Sigmoid colon (tissue), 7 donors: ENCODE measurements around the gene GMDS. TPM values are rescaled to one million over a fixed set of nuclear protein-coding genes. Genes with fewer than 3 reads are reported as not detected.

Experiments used
- DNase-seq: peaks from one replicate; pipeline ENCODE4 v3.0.0-alpha.2; 2019
- H3K27ac ChIP-seq, 4 donors: fragments of 200-600 bp; sonication (generic); one replicate each; pipeline ENCODE4 v1.5.1; 2016 to 2019; ENCODE audit warnings: mild to moderate bottlenecking in 1 of 4
- H3K27me3 ChIP-seq, 3 donors: fragments of 200-600 bp; sonication (generic); one replicate each; pipeline ENCODE4 v1.5.1; 2019; ENCODE audit warnings: mild to moderate bottlenecking in 1 of 3
- H3K36me3 ChIP-seq, 4 donors: fragments of 200-600 bp; sonication (generic); one replicate each; pipeline ENCODE4 v1.5.1; 2016 to 2019
- H3K4me1 ChIP-seq, 4 donors: fragments of 200-600 bp; sonication (generic); one replicate each; pipeline ENCODE4 v1.5.1; 2017 to 2019
- H3K4me3 ChIP-seq, 4 donors: fragments of 200-600 bp; sonication (generic); one replicate each; pipeline ENCODE4 v1.5.1; 2017 to 2019; ENCODE audit warnings: mild to moderate bottlenecking in 2 of 4, moderate library complexity in 1 of 4
- H3K9me3 ChIP-seq, 4 donors: fragments of 200-600 bp in 3 of 4; sonication (generic) in 3 of 4; one replicate each; pipeline versions ENCODE4 v1.5.1 to v1.6.1; 2013 to 2019
- CTCF ChIP-seq, 4 experiments: fragments of 450-650 bp in 3 of 4; fragments of 200-600 bp in 1 of 4; IDR thresholded peaks; one replicate each; pipeline ENCODE4 v1.5.1; 2016 to 2019; ENCODE audit warnings: antibody characterized with exemption in 4 of 4, mild to moderate bottlenecking in 3 of 4, moderate library complexity in 2 of 4
- EP300 ChIP-seq, 4 donors: sonication (generic); formaldehyde crosslinking; IDR thresholded peaks; one replicate each; pipeline ENCODE4 v1.6.1; 2017; ENCODE audit warnings: antibody characterized with exemption in 4 of 4
- POLR2A ChIP-seq, 2 donors: fragments of 450-650 bp; IDR thresholded peaks; one replicate each; pipeline ENCODE4 v1.6.1; 2016; ENCODE audit warnings: antibody characterized with exemption in 2 of 2, mild to moderate bottlenecking in 2 of 2, moderate library complexity in 2 of 2
- POLR2AphosphoS5 ChIP-seq, 4 donors: sonication (generic); formaldehyde crosslinking; IDR thresholded peaks; one replicate each; pipeline ENCODE4 v1.6.1; 2017; ENCODE audit warnings: antibody characterized with exemption in 4 of 4
- WGBS, 2 donors: extraction: QIAGEN DNeasy Blood & Tissue Kit; methylation state at CpG; one replicate each; pipeline ENCODE4 v1.1.7; 2013; 5-methylcytosine and 5-hydroxymethylcytosine counted together
- intact Hi-C: fragments of 100-400 bp; cut with DNase I; formaldehyde crosslinking; loops from one replicate; pipeline ENCODE4 v1.15.1; 2023
- polyA plus RNA-seq, 3 donors: library from polyadenylated mRNA; stranded (reverse); fragments of 200-250 nt; gene quantifications; one replicate each; pipeline ENCODE4 v1.2.3, GENCODE V29; 2013
- total RNA-seq, 4 donors: library from RNA; depleted of rRNA; stranded (reverse); fragments of >200 nt; gene quantifications; one replicate each; pipeline ENCODE4 v1.1.0, GENCODE V29; 2016
- donor health status: healthy with polysubstance abuse.
- donor health status: Bipolar disorder and iron deficiency.
- donor health status: healthy.

The GMDS gene
- total and polyA plus RNA-seq, 7 donors = 3.1 to 173 (median 9.4) TPM

GRCh38 chr6:1984346-1984994 lies 260.9 kb downstream of the GMDS start:
- Histone ChIP-seq H3K4me3 (no peak overlapping the region), H3K27ac (no peak overlapping the region), H3K36me3 (no peaks in the 10 kb centered on the region), H3K27me3 (no peaks in the 10 kb centered on the region), H3K4me1 (no peaks in the 10 kb centered on the region), H3K9me3 (peaks cover 0 to 4% (median 4%) of the 10 kb centered on the region in 4 donors)
- TF ChIP-seq EP300 (IDR thresholded peaks at IDR 0.05) = no peak
- no peak for TF ChIP-seq CTCF (IDR thresholded peaks at IDR 0.05)
- no peak for TF ChIP-seq POLR2A (IDR thresholded peaks at IDR 0.05)
- no peak for TF ChIP-seq POLR2AphosphoS5 (IDR thresholded peaks at IDR 0.05)
- intact Hi-C loops = no loop called here
- no peak for DNase-seq
- 94 to 98% methylated on average over 3 of the region's 3 CpGs for WGBS, 2 donors

- no peaks in the 10 kb centered on the region for H3K36me3 ChIP-seq
- intact Hi-C loops = no loop called here
- H3K27me3 ChIP-seq = no peaks in the 10 kb centered on the region
- H3K27ac ChIP-seq = no peak overlapping the region
- H3K4me3 ChIP-seq = no peak overlapping the region
- peaks cover 0 to 7% (median 5%) of the 10 kb centered on the region in 4 donors for H3K9me3 ChIP-seq
- H3K4me1 ChIP-seq = no peaks in the 10 kb centered on the region
- no peak for DNase-seq
- WGBS, 2 donors = 97 to 100% methylated on average over 1 of the region's 1 CpG
- TF ChIP-seq EP300 (IDR thresholded peaks at IDR 0.05) = no peak
- TF ChIP-seq POLR2AphosphoS5 (IDR thresholded peaks at IDR 0.05) = no peak
- no peak for TF ChIP-seq CTCF (IDR thresholded peaks at IDR 0.05)
- no peak for TF ChIP-seq POLR2A (IDR thresholded peaks at IDR 0.05)
Observed at GRCh38 chr6:1983850-1984249, 261.6 kb downstream of the GMDS start.

- H3K27me3 ChIP-seq = no peaks in the 10 kb centered on the region
- no peak overlapping the region for H3K4me3 ChIP-seq
- no peaks in the 10 kb centered on the region for H3K4me1 ChIP-seq
- no peak for TF ChIP-seq POLR2A (IDR thresholded peaks at IDR 0.05)
- no peak for TF ChIP-seq EP300 (IDR thresholded peaks at IDR 0.05)
- no peak for TF ChIP-seq POLR2AphosphoS5 (IDR thresholded peaks at IDR 0.05)
- TF ChIP-seq CTCF (IDR thresholded peaks at IDR 0.05) = no peak
- no peak overlapping the region for H3K27ac ChIP-seq
- no peak for DNase-seq
- intact Hi-C loops = no loop called here
- no peaks in the 10 kb centered on the region for H3K36me3 ChIP-seq
- no peaks in the 10 kb centered on the region for H3K9me3 ChIP-seq
- 96 to 98% methylated on average over 3 of the region's 3 CpGs for WGBS, 2 donors
Observed at GRCh38 chr6:1972962-1973361, 272.4 kb downstream of the GMDS start.

GRCh38 chr6:1971612-1972011 lies 273.8 kb downstream of the GMDS start:
- Histone ChIP-seq H3K9me3 (no peaks in the 10 kb centered on the region), H3K27me3 (no peaks in the 10 kb centered on the region), H3K27ac (no peak overlapping the region), H3K36me3 (no peaks in the 10 kb centered on the region), H3K4me3 (no peak overlapping the region), H3K4me1 (no peaks in the 10 kb centered on the region)
- TF ChIP-seq CTCF (IDR thresholded peaks at IDR 0.05) (no peak), POLR2AphosphoS5 (IDR thresholded peaks at IDR 0.05) (no peak), EP300 (IDR thresholded peaks at IDR 0.05) (no peak), POLR2A (IDR thresholded peaks at IDR 0.05) (no peak)
- WGBS, 2 donors = 83 to 86% methylated on average over 5 of the region's 5 CpGs
- intact Hi-C loops = no loop called here
- DNase-seq = no peak

GRCh38 chr6:1970151-1970561 lies 275.2 kb downstream of the GMDS start:
- Histone ChIP-seq H3K36me3 (no peaks in the 10 kb centered on the region), H3K4me3 (no peak overlapping the region), H3K9me3 (no peaks in the 10 kb centered on the region), H3K27me3 (no peaks in the 10 kb centered on the region), H3K4me1 (no peaks in the 10 kb centered on the region), H3K27ac (no peak overlapping the region)
- WGBS, 2 donors = 62 to 66% methylated on average over 8 of the region's 8 CpGs
- intact Hi-C loops = no loop called here
- DNase-seq = no peak
- TF ChIP-seq POLR2A (IDR thresholded peaks at IDR 0.05) = no peak
- no peak for TF ChIP-seq POLR2AphosphoS5 (IDR thresholded peaks at IDR 0.05)
- TF ChIP-seq CTCF (IDR thresholded peaks at IDR 0.05) = no peak
- TF ChIP-seq EP300 (IDR thresholded peaks at IDR 0.05) = no peak
